H9 (cell line): ENCODE data around the gene C3orf49. TPM values are rescaled to one million over a fixed set of nuclear protein-coding genes. Genes with fewer than 3 reads are reported as not detected.

ENCODE experiments used
- DNase-seq: peaks from one replicate; pipeline ENCODE4 v3.0.0-alpha.2; 2017
- H2AFZ ChIP-seq: one replicate; pipeline ENCODE4 v1.6.1; 2013; ENCODE audit warnings: mild to moderate bottlenecking, low read length, control low read depth, moderate library complexity
- H2AK5ac ChIP-seq: 2 replicates; pipeline ENCODE4 v1.6.1; 2013; ENCODE audit warnings: low read length, control low read depth, mixed read lengths; ENCODE audit not compliant: insufficient read length
- H2BK120ac ChIP-seq: one replicate; pipeline ENCODE4 v1.6.1; 2013; ENCODE audit warnings: low read depth, mild to moderate bottlenecking, low read length, control low read depth, inconsistent platforms; ENCODE audit not compliant: poor library complexity, severe bottlenecking
- H2BK12ac ChIP-seq: 2 replicates; pipeline ENCODE4 v1.6.1; 2013; ENCODE audit warnings: low read length, control low read depth, mixed read lengths, low read depth; ENCODE audit not compliant: insufficient read length
- H2BK15ac ChIP-seq: 2 replicates; pipeline ENCODE4 v1.6.1; 2013; ENCODE audit warnings: low read depth, low read length, control low read depth
- H2BK20ac ChIP-seq: one replicate; pipeline ENCODE4 v1.6.1; 2013; ENCODE audit warnings: low read depth, mild to moderate bottlenecking, low read length, control low read depth, inconsistent platforms; ENCODE audit not compliant: poor library complexity, severe bottlenecking
- H2BK5ac ChIP-seq: 2 replicates; pipeline ENCODE4 v1.6.1; 2013; ENCODE audit warnings: low read length, control low read depth, mixed read lengths; ENCODE audit not compliant: insufficient read length
- H3K14ac ChIP-seq: 2 replicates; pipeline ENCODE4 v1.6.1; 2013; ENCODE audit warnings: low read length, control low read depth; ENCODE audit not compliant: insufficient read depth
- H3K18ac ChIP-seq: 2 replicates; pipeline ENCODE4 v1.6.1; 2013; ENCODE audit warnings: low read depth, mild to moderate bottlenecking, mixed read lengths, low read length, control low read depth; ENCODE audit not compliant: insufficient read length
- H3K23ac ChIP-seq: 2 replicates; pipeline ENCODE4 v1.6.1; 2013; ENCODE audit warnings: low read length, control low read depth, mixed read lengths, low read depth; ENCODE audit not compliant: insufficient read length
- H3K23me2 ChIP-seq: 2 replicates; pipeline ENCODE4 v1.6.1; 2013; ENCODE audit warnings: low read depth, mild to moderate bottlenecking, mixed read lengths, low read length, control low read depth; ENCODE audit not compliant: insufficient read length, poor library complexity, severe bottlenecking
- H3K27ac ChIP-seq: 2 replicates; pipeline ENCODE4 v1.5.1; 2013; ENCODE audit warnings: low read length, control low read depth, mixed read lengths, low read depth; ENCODE audit not compliant: insufficient read length
- H3K27me3 ChIP-seq: 2 replicates; pipeline ENCODE4 v1.6.1; 2013; ENCODE audit warnings: low read length, control low read depth, inconsistent platforms; ENCODE audit not compliant: insufficient read depth
- H3K4ac ChIP-seq: 2 replicates; pipeline ENCODE4 v1.6.1; 2013; ENCODE audit warnings: low read depth, mild to moderate bottlenecking, control low read depth, inconsistent platforms, low read length, moderate library complexity
- H3K4me1 ChIP-seq: 2 replicates; pipeline ENCODE4 v1.6.1; 2013; ENCODE audit warnings: low read length, control low read depth, inconsistent platforms; ENCODE audit not compliant: insufficient read depth
- H3K4me2 ChIP-seq: 2 replicates; pipeline ENCODE4 v1.6.1; 2013; ENCODE audit warnings: low read length, control low read depth, mixed read lengths; ENCODE audit not compliant: insufficient read length, insufficient read depth
- H3K56ac ChIP-seq: 2 replicates; pipeline ENCODE4 v1.6.1; 2013; ENCODE audit warnings: low read depth, mild to moderate bottlenecking, mixed read lengths, low read length, control low read depth; ENCODE audit not compliant: insufficient read length
- H3K79me1 ChIP-seq: 2 replicates; pipeline ENCODE4 v1.6.1; 2013; ENCODE audit warnings: low read depth, mild to moderate bottlenecking, moderate library complexity, low read length, control low read depth, inconsistent platforms; ENCODE audit not compliant: insufficient read depth, poor library complexity, severe bottlenecking
- H3K79me2 ChIP-seq: 2 replicates; pipeline ENCODE4 v1.6.1; 2013; ENCODE audit warnings: low read length, control low read depth, inconsistent platforms; ENCODE audit not compliant: insufficient read depth
- H3K9ac ChIP-seq: 2 replicates; pipeline ENCODE4 v1.6.1; 2013; ENCODE audit warnings: low read length, control low read depth, mixed read lengths; ENCODE audit not compliant: insufficient read length; ENCODE audit errors: extremely low read depth
- H3K9me3 ChIP-seq: one replicate; pipeline ENCODE4 v1.6.1; 2013; ENCODE audit warnings: low read depth, low read length, inconsistent platforms; ENCODE audit not compliant: control insufficient read depth
- H3T11ph ChIP-seq: one replicate; pipeline ENCODE4 v1.6.1; 2013; ENCODE audit warnings: mild to moderate bottlenecking, low read length, control low read depth, inconsistent platforms
- H4K20me1 ChIP-seq: one replicate; pipeline ENCODE4 v1.6.1; 2013; ENCODE audit not compliant: control insufficient read depth, insufficient read length, insufficient read depth
- H4K5ac ChIP-seq: 2 replicates; pipeline ENCODE4 v1.6.1; 2013; ENCODE audit warnings: low read depth, mild to moderate bottlenecking, mixed read lengths, low read length, control low read depth; ENCODE audit not compliant: insufficient read length
- H4K8ac ChIP-seq: replicated peaks from 2 replicates; pipeline ENCODE4 v1.6.1; 2013; ENCODE audit warnings: low read length, control low read depth, mixed read lengths, low read depth; ENCODE audit not compliant: insufficient read length
- H4K91ac ChIP-seq: 2 replicates; pipeline ENCODE4 v1.6.1; 2013; ENCODE audit warnings: low read depth, mild to moderate bottlenecking, moderate library complexity, mixed read lengths, low read length, control low read depth; ENCODE audit not compliant: insufficient read length
- H3K27ac Mint-ChIP-seq, 3 experiments: 2 replicates in 2 of 3; 3 replicates in 1 of 3; pipeline ENCODE4 v1.8.0; 2020 to 2021; ENCODE audit warnings: mixed read lengths in 3 of 3, mild to moderate bottlenecking in 1 of 3, moderate library complexity in 1 of 3
- H3K27me3 Mint-ChIP-seq: 2 replicates; pipeline ENCODE4 v1.8.0; 2021; ENCODE audit warnings: low read depth, mild to moderate bottlenecking, moderate library complexity, mixed read lengths
- H3K36me3 Mint-ChIP-seq, 3 experiments: 2 replicates in 2 of 3; 3 replicates in 1 of 3; pipeline ENCODE4 v1.8.0; 2020 to 2021; ENCODE audit warnings: low read depth in 3 of 3, mixed read lengths in 3 of 3; ENCODE audit not compliant: insufficient read depth in 1 of 3
- H3K4me1 Mint-ChIP-seq, 2 experiments: 2 replicates each; pipeline ENCODE4 v1.8.0; 2020; ENCODE audit warnings: mixed read lengths in 2 of 2
- H3K4me3 Mint-ChIP-seq, 2 experiments: 2 replicates in 1 of 2; 3 replicates in 1 of 2; pipeline ENCODE4 v1.8.0; 2020 to 2021; ENCODE audit warnings: mild to moderate bottlenecking in 2 of 2, mixed read lengths in 2 of 2, moderate library complexity in 1 of 2
- H3K9me3 Mint-ChIP-seq, 2 experiments: 2 replicates in 1 of 2; 3 replicates in 1 of 2; pipeline ENCODE4 v1.8.0; 2020; ENCODE audit warnings: mild to moderate bottlenecking in 2 of 2, mixed read lengths in 2 of 2, moderate library complexity in 1 of 2
- CTCF ChIP-seq: fragments of 200-600 bp; sonication (generic); conservative IDR thresholded peaks from 3 replicates; pipeline ENCODE4 v1.8.0; 2021; ENCODE audit warnings: antibody characterized with exemption, mild to moderate bottlenecking
- WGBS: extraction: QIAGEN DNeasy Blood & Tissue Kit; methylation state at CpG from one replicate; pipeline ENCODE4 v1.1.7; 2013; ENCODE audit warnings: missing lambda C conversion rate, low lambda C conversion rate, mixed read lengths; ENCODE audit not compliant: insufficient read length; ENCODE audit errors: extremely low coverage; 5-methylcytosine and 5-hydroxymethylcytosine counted together
- total RNA-seq: library from RNA; stranded (reverse); gene quantifications from 2 replicates; pipeline ENCODE4 v1.2.1, GENCODE V29; 2021

Gene C3orf49
- total RNA-seq, 1 experiment from 2014 or later = not detected

DNA sequence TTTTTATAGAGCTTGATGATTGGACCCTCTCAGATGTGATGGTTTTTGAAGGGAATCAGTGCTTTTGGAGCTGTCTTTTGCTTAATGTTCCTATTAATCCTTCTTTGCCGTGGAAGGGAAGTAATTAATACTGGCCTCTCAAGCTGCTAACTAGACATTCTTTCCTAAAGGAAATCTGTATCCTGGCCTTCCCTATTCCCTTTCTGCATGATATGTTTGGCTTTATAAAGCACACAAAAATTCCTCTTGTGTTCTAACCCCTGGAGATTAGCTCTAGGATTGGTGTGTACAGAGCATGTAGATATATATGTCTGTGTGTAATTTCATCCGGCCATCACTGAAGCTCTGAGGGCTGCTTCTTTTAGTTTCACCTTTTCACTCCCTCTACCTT lies 51.5 kb downstream of the C3orf49 start:
- Mint-ChIP-seq H3K27me3 (no peaks in the 10 kb centered on the region), H3K36me3 (peaks cover 0 to 17% (median 16%) of the 10 kb centered on the region in 3 experiments; a peak in 4 of 7 replicates), H3K4me3 (no peak overlapping the region), H3K4me1 (peaks cover 15 to 20% of the 10 kb centered on the region in 2 experiments), H3K9me3 (no peaks in the 10 kb centered on the region), H3K27ac (peak overlapping the region in 1 of 3 experiments; percentile 52; a peak in 1 of 7 replicates)
- Histone ChIP-seq H3K4ac (no peak overlapping the region), H2BK120ac (no peak overlapping the region), H3K4me2 (no peak overlapping the region), H3K23me2 (no peaks in the 10 kb centered on the region), H3K79me1 (peaks cover 4% of the 10 kb centered on the region), H3K4me1 (peaks cover 9% of the 10 kb centered on the region), H3K27me3 (no peaks in the 10 kb centered on the region), H3K27ac (no peak overlapping the region), H3K23ac (no peak overlapping the region), H3K56ac (no peak overlapping the region), H3K9me3 (no peaks in the 10 kb centered on the region), H4K20me1 (no peaks in the 10 kb centered on the region), H4K91ac (no peak overlapping the region), H2BK5ac (no peak overlapping the region), H3K14ac (no peak overlapping the region), H2AK5ac (no peak overlapping the region), H2AFZ (no peak overlapping the region), H3K18ac (no peak overlapping the region), H2BK15ac (no peak overlapping the region), H3K79me2 (peaks cover 2% of the 10 kb centered on the region; the same call in 1 of the 2 replicates), H2BK12ac (no peak overlapping the region), H2BK20ac (no peak overlapping the region), H4K8ac (no peak overlapping the region), H3K9ac (no peak overlapping the region), H4K5ac (no peak overlapping the region), H3T11ph (no peak overlapping the region)
- WGBS = no CpG with 5 or more reads among the region's 2 CpGs
- DNase-seq = no peak
- TF ChIP-seq CTCF = no peak
